ENCODE results near the gene CEACAM19.
A peak's percentile ranks its signal among the peaks of the same experiment; 100 is the strongest.

CEACAM19 gene

DNA sequence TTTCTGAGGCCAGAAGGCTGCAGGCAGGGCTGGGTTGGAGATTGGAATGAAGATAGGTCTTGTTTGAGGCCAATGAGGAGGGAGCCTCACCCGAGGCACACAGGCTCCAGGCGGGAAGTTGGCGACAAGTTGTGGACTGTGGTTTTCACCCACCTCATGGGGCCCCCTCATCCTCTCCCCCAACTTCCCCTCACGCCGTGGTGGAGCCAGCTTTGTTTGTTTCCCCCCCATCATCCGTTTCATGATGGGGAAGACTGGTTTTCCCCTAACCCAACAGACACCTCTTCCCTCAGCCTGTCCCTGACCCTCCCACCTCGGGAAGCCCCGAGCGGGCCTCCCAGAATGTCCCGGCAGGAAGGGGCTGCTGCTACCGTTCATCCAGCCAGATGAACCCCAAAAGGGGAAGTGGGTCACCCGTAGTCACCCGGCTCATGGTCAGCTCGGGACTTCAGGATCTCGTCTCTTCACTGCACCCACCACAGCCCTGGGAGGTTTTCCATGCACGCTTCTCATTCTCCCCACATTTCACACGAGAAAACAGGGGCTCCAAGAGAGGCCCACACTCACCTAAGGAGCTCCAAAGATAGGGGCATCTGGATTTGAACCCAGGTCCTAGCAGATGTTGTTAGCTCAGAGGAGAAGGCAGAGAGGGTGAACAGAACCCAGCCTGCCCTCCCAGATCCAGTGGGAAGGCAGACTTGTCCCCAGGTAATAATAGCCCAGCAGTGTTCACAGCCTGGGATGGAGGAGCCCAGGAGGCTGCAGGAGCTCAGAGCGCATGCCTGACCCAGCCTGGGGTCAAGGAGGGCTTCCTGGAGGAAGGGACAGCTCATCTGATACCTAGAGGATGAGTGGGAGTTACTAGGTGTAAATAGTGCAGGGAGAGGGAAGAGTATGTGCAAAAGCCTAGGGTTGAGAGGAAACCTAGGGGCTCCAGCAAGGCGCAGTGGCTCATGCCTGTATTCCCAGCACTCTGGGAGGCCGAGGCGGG, 51.1 kb downstream of the CEACAM19 start:
- FAIRE-seq = peak; percentile 78
- DNase-seq (ENCODE audit: insufficient read length) = no peak
- TF ChIP-seq POLR2A (IDR thresholded peaks at IDR 0.05; ENCODE audit: low read depth, low read length) (no peak), POLR2AphosphoS5 (IDR thresholded peaks at IDR 0.05; ENCODE audit: low read depth, low read length) (no peak), TAF1 (IDR thresholded peaks at IDR 0.05; ENCODE audit: borderline replicate concordance, low read depth, low read length) (no peak)

DNA sequence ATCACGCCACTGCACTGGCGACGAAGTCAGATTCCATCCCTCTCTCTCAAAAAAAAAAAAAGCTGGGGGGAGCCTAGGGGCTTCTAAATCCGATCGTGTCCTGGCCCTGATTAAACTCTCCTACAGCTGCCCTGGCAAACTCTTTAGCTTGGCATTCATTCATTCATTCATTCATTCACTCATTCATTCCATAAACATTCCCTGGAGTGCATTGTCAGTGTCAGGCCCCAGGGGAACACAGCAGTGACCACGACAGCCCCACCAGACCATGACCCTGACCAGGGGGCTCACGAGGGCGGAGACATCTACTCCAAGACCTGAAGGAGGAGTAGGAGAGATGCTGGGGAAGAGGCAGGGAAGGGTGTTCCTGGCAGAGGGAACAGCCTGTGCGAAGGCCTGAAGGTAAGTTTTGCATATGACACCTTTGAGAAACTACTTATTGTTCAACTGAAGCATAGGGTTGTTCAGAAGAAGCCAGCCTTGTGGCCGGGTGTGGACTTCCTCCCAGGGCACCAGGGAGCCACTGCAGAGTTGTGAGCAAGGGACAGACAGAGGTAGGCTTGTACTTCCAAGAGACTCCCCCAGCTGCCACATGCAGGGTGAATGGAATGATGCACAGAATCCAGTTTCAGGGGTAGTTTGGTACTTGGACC, 52.1 kb downstream of the CEACAM19 start:
- TF ChIP-seq POLR2AphosphoS5 (IDR thresholded peaks at IDR 0.05; ENCODE audit: low read depth, low read length) (no peak), TAF1 (IDR thresholded peaks at IDR 0.05; ENCODE audit: borderline replicate concordance, low read depth, low read length) (no peak), POLR2A (IDR thresholded peaks at IDR 0.05; ENCODE audit: low read depth, low read length) (no peak)
- no peak for FAIRE-seq
- DNase-seq (ENCODE audit: insufficient read length) = no peak

DNA sequence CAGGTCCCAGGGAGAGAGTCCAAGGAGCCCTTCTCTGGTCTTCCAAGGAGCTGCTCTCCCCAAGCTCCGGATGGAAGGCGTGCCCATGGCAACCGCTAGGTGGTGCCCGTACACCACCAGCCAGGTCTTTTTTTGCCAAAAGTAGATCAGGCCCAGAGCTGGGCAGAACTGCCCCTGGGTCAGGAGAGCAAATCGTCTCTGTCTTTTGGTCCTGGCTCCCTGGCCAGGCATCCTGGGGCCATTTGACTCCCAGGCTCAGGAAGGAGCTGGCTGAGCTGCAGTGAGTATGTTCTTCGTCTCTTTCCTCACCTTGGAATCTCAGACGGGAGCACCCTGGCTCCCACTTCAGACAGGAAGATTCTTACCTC, 52.7 kb downstream of the CEACAM19 start:
- FAIRE-seq (peak; percentile 65), DNase-seq (ENCODE audit: insufficient read length) (peak; percentile 74)
- no peak for TF ChIP-seq TAF1 (IDR thresholded peaks at IDR 0.05; ENCODE audit: borderline replicate concordance, low read depth, low read length)
- no peak for TF ChIP-seq POLR2AphosphoS5 (IDR thresholded peaks at IDR 0.05; ENCODE audit: low read depth, low read length)
- TF ChIP-seq POLR2A (IDR thresholded peaks at IDR 0.05; ENCODE audit: low read depth, low read length) = no peak

DNA sequence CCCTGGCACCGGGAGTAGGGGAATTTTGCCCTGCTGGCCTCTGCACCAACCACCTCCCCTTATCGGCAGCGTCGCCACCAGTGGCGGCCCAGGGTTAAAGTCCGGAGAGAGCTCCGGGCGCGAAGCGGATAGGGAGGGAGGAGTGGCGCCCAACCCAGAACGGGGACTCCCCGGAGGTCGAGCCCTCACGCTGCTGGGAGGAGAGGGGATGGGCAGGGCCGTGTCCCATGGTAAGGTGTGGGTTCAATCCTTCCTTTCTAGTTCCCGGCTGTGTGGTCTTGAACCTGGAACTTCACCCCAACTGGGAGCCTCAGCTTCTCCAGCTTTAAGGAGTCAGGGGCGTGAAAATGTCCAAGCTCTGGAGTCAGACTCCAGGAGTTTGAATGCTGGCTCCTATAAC, 54.0 kb downstream of the CEACAM19 start:
- no peak for FAIRE-seq
- TF ChIP-seq POLR2A (IDR thresholded peaks at IDR 0.05; ENCODE audit: low read depth, low read length) (no peak), TAF1 (IDR thresholded peaks at IDR 0.05; ENCODE audit: borderline replicate concordance, low read depth, low read length) (no peak), POLR2AphosphoS5 (IDR thresholded peaks at IDR 0.05; ENCODE audit: low read depth, low read length) (no peak)
- DNase-seq (ENCODE audit: insufficient read length) = no peak

DNA sequence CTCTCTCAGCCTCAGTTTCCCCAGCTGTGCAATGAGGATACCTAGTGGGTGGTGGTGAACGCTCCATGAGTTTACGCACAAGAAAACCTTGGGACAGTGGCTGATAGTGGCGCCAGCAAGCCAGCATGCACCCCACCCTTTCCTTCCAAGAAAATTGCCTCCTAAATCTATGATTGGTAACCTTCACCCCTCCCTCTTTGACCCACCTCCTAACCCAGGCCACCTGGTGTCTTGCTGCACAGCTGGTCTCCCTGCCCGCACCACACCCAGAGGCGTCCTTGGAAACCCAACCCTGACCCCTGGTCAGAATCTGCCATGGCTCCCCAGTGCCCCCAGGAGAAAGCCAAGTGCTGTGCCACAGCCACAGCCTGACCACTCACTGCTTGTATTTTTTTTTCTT, 54.4 kb downstream of the CEACAM19 start:
- DNase-seq (ENCODE audit: insufficient read length) (no peak), FAIRE-seq (no peak)
- TF ChIP-seq POLR2A (IDR thresholded peaks at IDR 0.05; ENCODE audit: low read depth, low read length) (no peak), POLR2AphosphoS5 (IDR thresholded peaks at IDR 0.05; ENCODE audit: low read depth, low read length) (no peak), TAF1 (IDR thresholded peaks at IDR 0.05; ENCODE audit: borderline replicate concordance, low read depth, low read length) (no peak)

- FAIRE-seq (no peak), DNase-seq (ENCODE audit: insufficient read length) (no peak)
- TF ChIP-seq POLR2A (IDR thresholded peaks at IDR 0.05; ENCODE audit: low read depth, low read length) (no peak), TAF1 (IDR thresholded peaks at IDR 0.05; ENCODE audit: borderline replicate concordance, low read depth, low read length) (no peak), POLR2AphosphoS5 (IDR thresholded peaks at IDR 0.05; ENCODE audit: low read depth, low read length) (no peak)
These were observed 55.2 kb downstream of the CEACAM19 start for GRCh38 chr19:44726465-44726864.

DNA sequence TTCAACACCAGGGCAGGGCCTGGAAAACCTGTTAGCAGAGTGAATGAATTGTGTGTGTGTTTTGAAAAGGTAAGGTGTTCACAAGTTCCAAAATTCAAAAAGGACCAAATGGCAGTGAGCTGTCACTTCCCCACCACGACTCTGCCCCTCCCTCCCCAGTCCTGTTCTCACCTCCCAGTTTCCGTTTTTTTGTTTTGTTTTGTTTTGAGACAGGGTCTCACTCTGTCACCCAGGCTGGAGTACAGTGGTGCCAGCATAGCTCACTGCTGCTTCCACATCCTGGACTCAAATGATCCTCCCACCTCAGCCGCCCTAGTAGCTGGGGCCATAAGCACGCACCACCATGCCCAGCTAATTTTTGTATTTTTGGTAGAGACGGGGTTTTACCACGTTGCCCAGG, 56.9 kb downstream of the CEACAM19 start:
- no peak for FAIRE-seq
- DNase-seq (ENCODE audit: insufficient read length) = no peak
- TF ChIP-seq TAF1 (IDR thresholded peaks at IDR 0.05; ENCODE audit: borderline replicate concordance, low read depth, low read length) (no peak), POLR2A (IDR thresholded peaks at IDR 0.05; ENCODE audit: low read depth, low read length) (no peak)

DNA sequence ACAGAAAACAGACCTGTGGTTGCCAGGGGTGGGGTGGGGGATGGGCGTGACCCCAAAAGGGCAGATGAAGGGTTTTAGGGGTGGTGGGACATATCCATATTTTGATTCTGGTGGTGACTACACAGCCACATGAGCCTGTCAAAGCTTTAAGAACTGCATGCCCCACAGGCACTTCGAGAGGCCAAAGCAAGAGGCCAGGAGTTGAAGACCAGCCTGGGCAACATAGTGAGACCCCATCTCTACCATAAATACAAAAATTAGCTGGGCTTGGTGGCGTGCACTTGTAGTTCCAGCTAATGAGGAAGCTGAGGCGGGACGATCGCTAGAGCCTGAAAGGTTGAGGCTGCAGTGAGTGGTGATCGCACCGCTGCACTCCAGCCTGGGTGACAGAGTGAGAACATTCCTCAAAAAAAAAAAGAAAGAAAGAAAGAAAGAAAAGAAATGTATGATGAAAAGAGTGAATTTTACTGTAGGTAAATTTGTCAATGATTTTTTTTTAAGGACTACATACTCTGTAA, 58.3 kb downstream of the CEACAM19 start:
- TF ChIP-seq TAF1 (IDR thresholded peaks at IDR 0.05; ENCODE audit: borderline replicate concordance, low read depth, low read length) (no peak), POLR2AphosphoS5 (IDR thresholded peaks at IDR 0.05; ENCODE audit: low read depth, low read length) (no peak), POLR2A (IDR thresholded peaks at IDR 0.05; ENCODE audit: low read depth, low read length) (no peak)
- FAIRE-seq = no peak
- no peak for DNase-seq (ENCODE audit: insufficient read length)

- no peak for DNase-seq (ENCODE audit: insufficient read length)
- FAIRE-seq = no peak
- TF ChIP-seq POLR2A (IDR thresholded peaks at IDR 0.05; ENCODE audit: low read depth, low read length) = no peak
- no peak for TF ChIP-seq TAF1 (IDR thresholded peaks at IDR 0.05; ENCODE audit: borderline replicate concordance, low read depth, low read length)
- no peak for TF ChIP-seq POLR2AphosphoS5 (IDR thresholded peaks at IDR 0.05; ENCODE audit: low read depth, low read length)
These were observed 59.8 kb downstream of the CEACAM19 start for GRCh38 chr19:44731081-44731480.

- DNase-seq (ENCODE audit: insufficient read length) (no peak), FAIRE-seq (no peak)
- TF ChIP-seq TAF1 (IDR thresholded peaks at IDR 0.05; ENCODE audit: borderline replicate concordance, low read depth, low read length) (no peak), POLR2A (IDR thresholded peaks at IDR 0.05; ENCODE audit: low read depth, low read length) (no peak), POLR2AphosphoS5 (IDR thresholded peaks at IDR 0.05; ENCODE audit: low read depth, low read length) (no peak)
These were observed 60.3 kb downstream of the CEACAM19 start for GRCh38 chr19:44731622-44732021.

DNA sequence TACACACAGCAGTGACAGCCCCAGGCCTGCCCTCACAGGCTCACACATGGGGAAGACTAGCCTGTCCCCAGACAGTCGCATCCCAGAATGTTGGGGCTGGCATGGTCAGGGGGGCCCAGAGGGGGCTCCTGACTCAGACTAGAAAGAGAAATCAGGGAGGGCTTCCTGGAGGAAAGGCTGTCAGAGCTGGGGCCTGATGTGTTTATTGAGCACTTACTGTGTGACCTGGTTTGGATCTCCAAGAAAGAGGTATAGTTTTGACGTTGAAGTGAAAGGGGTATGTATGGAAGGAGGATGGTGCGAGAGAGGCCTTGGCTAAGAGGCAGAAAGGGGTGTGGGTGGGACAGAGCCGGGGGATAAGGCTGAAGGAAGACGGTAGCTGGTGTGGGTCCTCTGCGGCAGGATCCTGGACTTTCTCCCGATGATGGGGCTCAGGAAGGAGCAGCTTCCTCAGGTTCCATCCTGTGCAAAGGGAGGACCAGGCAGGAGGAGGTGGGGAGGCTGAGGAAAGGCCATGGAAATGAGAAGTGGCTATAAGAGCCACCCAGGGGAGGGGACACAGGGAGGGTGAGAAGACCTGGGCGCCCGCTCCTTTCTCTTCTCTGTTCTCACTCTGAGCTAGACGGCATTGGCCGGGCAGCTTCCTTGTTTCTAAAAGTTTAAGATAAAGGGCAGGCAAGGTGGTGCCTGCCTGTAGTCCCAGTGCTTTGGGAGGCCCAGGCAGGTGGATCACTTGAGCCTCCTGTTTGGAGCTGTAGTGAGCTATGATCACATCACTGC, 61.1 kb downstream of the CEACAM19 start:
- DNase-seq (ENCODE audit: insufficient read length) (no peak), FAIRE-seq (no peak)
- TF ChIP-seq POLR2A (IDR thresholded peaks at IDR 0.05; ENCODE audit: low read depth, low read length) = no peak
- TF ChIP-seq POLR2AphosphoS5 (IDR thresholded peaks at IDR 0.05; ENCODE audit: low read depth, low read length) = no peak
- TF ChIP-seq TAF1 (IDR thresholded peaks at IDR 0.05; ENCODE audit: borderline replicate concordance, low read depth, low read length) = no peak
